Activated CD4-positive, alpha-beta memory T cell treated with anti-CD3 and anti-CD28 coated beads, Interleukin-2, amount 10 ng/mL, durations not matched to agents 7 days and 5 days (primary cell): ENCODE measurements around the gene PPP1R37. TPM values are rescaled to one million over a fixed set of nuclear protein-coding genes. Genes with fewer than 3 reads are reported as not detected.

Experiments
- CTCF ChIA-PET: fragments of 350-600 bp; sonication (Branson Sonifier 250); formaldehyde crosslinking; loops from one replicate; lab custom pipeline; 2021; ENCODE audit warnings: antibody characterized with exemption, inconsistent platforms; lab: Charles Lee
- POLR2A ChIA-PET: fragments of 350-600 bp; sonication (Branson Sonifier 250); formaldehyde crosslinking; loops from one replicate; lab custom pipeline; 2021; ENCODE audit warnings: antibody characterized with exemption; lab: Charles Lee
- DNase-seq: peaks from one replicate; pipeline ENCODE4 v3.0.0-alpha.2; 2020
- H3K27ac Mint-ChIP-seq: one replicate; pipeline ENCODE4 v1.8.0; 2021; ENCODE audit warnings: mild to moderate bottlenecking, mixed read lengths
- H3K27me3 Mint-ChIP-seq: one replicate; pipeline ENCODE4 v1.8.0; 2021; ENCODE audit warnings: mixed read lengths
- H3K36me3 Mint-ChIP-seq: one replicate; pipeline ENCODE4 v1.8.0; 2021; ENCODE audit warnings: low read depth, mixed read lengths
- H3K4me1 Mint-ChIP-seq: one replicate; pipeline ENCODE4 v1.8.0; 2021; ENCODE audit warnings: mixed read lengths
- H3K4me3 Mint-ChIP-seq: one replicate; pipeline ENCODE4 v1.8.0; 2021; ENCODE audit warnings: mild to moderate bottlenecking, mixed read lengths
- H3K9me3 Mint-ChIP-seq: one replicate; pipeline ENCODE4 v1.8.0; 2021; ENCODE audit warnings: mixed read lengths
- total RNA-seq, 2 experiments: library from RNA; stranded (reverse); gene quantifications; one replicate each; pipeline ENCODE4 v1.2.3, GENCODE V29; 2021

PPP1R37 gene
- total RNA-seq, 2 experiments from 2014 or later = 16.3 to 16.4 TPM

GRCh38 chr19:45150751-45151281 is 57.8 kb downstream of the PPP1R37 start:
- ChIA-PET POLR2A (interaction anchor here (0.5 to 2.5 kb wide), 2 partner anchors 14 to 20 kb away, joined by 3 to 6 read pairs; no protein-coding TSS in a partner anchor), CTCF (no interaction called here)
- peaks cover 24% of the 10 kb centered on the region for H3K27me3 Mint-ChIP-seq
- H3K36me3 Mint-ChIP-seq = peaks cover 4% of the 10 kb centered on the region
- H3K4me3 Mint-ChIP-seq = no peak overlapping the region
- DNase-seq = no peak
- peaks cover 29% of the 10 kb centered on the region for H3K4me1 Mint-ChIP-seq
- no peak overlapping the region for H3K27ac Mint-ChIP-seq
- H3K9me3 Mint-ChIP-seq = peaks cover 2% of the 10 kb centered on the region

- ChIA-PET POLR2A (interaction anchor here (0.5 to 3.3 kb wide), 4 partner anchors 13 to 27 kb away, joined by 3 to 20 read pairs (median 4); partner anchors contain the start of genes BLOC1S3 and TRAPPC6A), CTCF (no interaction called here)
- Mint-ChIP-seq H3K27ac (no peak overlapping the region), H3K27me3 (peaks cover 25% of the 10 kb centered on the region), H3K36me3 (peaks cover 4% of the 10 kb centered on the region), H3K4me3 (no peak overlapping the region), H3K4me1 (peaks cover 29% of the 10 kb centered on the region), H3K9me3 (peaks cover 2% of the 10 kb centered on the region)
- no peak for DNase-seq
Observed at GRCh38 chr19:45151320-45151719, 58.3 kb downstream of the PPP1R37 start.

DNA sequence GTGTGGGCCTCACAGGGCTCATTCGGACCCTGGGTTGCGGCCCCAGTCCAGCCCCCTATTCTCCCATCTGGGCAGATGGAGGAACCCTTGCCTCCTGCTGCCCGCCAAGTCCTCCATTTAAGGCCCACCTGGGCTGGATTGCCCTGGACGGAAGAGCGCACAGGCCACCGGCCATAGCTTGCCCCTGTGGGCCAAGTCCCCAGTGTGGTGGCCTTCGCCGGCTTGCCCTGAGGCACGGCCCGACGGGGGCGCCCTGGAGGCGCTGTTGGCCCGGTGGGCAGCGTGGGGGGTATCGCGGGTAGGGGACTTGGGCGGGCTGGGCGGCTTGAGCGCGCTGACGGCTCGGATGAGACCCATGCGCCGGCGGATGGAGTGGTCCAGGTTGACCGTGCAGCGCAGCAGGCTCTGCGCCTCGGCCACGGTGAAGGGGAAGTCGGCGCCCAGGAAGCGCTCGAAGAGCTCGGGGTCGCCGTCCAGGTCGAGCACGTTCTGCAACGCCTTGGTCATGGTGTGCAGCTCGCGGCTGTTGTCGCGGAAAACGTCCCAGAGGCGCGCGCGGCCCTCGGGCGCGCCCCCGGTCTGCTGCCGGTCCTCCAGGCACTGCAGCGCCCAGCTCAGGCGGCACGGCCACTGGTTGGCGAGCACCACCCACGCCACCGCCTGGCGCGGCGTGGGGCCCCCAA is 59.0 kb downstream of the PPP1R37 start:
- ChIA-PET CTCF (interaction anchor here (3.3 kb wide), 1 partner anchor 26 kb away, joined by 9 read pairs; the partner anchor contains the start of genes BLOC1S3 and TRAPPC6A), POLR2A (interaction anchor here (0.9 to 3.3 kb wide), 4 partner anchors 9 to 59 kb away, joined by 3 to 20 read pairs (median 3); partner anchors contain the start of genes BLOC1S3, PPP1R37 and TRAPPC6A)
- Mint-ChIP-seq H3K9me3 (peaks cover 2% of the 10 kb centered on the region), H3K4me1 (peaks cover 29% of the 10 kb centered on the region), H3K36me3 (peaks cover 4% of the 10 kb centered on the region), H3K27ac (no peak overlapping the region), H3K4me3 (no peak overlapping the region), H3K27me3 (peaks cover 26% of the 10 kb centered on the region)
- DNase-seq = no peak

- H3K36me3 Mint-ChIP-seq = peaks cover 4% of the 10 kb centered on the region
- H3K4me3 Mint-ChIP-seq = peak overlapping the region; percentile 49
- peaks cover 2% of the 10 kb centered on the region for H3K9me3 Mint-ChIP-seq
- DNase-seq = peak; percentile 66
- peaks cover 29% of the 10 kb centered on the region for H3K4me1 Mint-ChIP-seq
- POLR2A ChIA-PET = interaction anchor here (0.9 to 3.3 kb wide), 7 partner anchors 10 to 114 kb away, joined by 3 to 20 read pairs (median 4); partner anchors contain the start of genes BLOC1S3, CLASRP, PPP1R37 and TRAPPC6A
- CTCF ChIA-PET = interaction anchor here (0.6 to 3.3 kb wide), 4 partner anchors 15 to 185 kb away, joined by 3 to 9 read pairs (median 4); partner anchors contain the start of genes BLOC1S3 and TRAPPC6A
- peaks cover 30% of the 10 kb centered on the region for H3K27me3 Mint-ChIP-seq
- no peak overlapping the region for H3K27ac Mint-ChIP-seq
Observed at GRCh38 chr19:45152504-45153338, 59.7 kb downstream of the PPP1R37 start.

GRCh38 chr19:45153339-45154063 is 60.5 kb downstream of the PPP1R37 start:
- Mint-ChIP-seq H3K4me1 (peaks cover 29% of the 10 kb centered on the region), H3K27ac (no peak overlapping the region), H3K9me3 (peaks cover 2% of the 10 kb centered on the region), H3K36me3 (peaks cover 4% of the 10 kb centered on the region), H3K27me3 (peaks cover 33% of the 10 kb centered on the region), H3K4me3 (peak overlapping the region; percentile 49)
- CTCF ChIA-PET = interaction anchor here (0.6 to 3.3 kb wide), 5 partner anchors 11 to 184 kb away, joined by 3 to 9 read pairs (median 4); partner anchors contain the start of genes BLOC1S3 and TRAPPC6A
- POLR2A ChIA-PET = interaction anchor here (0.9 to 3.3 kb wide), 6 partner anchors 11 to 115 kb away, joined by 3 to 20 read pairs (median 4); partner anchors contain the start of genes BLOC1S3, CLASRP and TRAPPC6A
- DNase-seq = peak; percentile 40

DNA sequence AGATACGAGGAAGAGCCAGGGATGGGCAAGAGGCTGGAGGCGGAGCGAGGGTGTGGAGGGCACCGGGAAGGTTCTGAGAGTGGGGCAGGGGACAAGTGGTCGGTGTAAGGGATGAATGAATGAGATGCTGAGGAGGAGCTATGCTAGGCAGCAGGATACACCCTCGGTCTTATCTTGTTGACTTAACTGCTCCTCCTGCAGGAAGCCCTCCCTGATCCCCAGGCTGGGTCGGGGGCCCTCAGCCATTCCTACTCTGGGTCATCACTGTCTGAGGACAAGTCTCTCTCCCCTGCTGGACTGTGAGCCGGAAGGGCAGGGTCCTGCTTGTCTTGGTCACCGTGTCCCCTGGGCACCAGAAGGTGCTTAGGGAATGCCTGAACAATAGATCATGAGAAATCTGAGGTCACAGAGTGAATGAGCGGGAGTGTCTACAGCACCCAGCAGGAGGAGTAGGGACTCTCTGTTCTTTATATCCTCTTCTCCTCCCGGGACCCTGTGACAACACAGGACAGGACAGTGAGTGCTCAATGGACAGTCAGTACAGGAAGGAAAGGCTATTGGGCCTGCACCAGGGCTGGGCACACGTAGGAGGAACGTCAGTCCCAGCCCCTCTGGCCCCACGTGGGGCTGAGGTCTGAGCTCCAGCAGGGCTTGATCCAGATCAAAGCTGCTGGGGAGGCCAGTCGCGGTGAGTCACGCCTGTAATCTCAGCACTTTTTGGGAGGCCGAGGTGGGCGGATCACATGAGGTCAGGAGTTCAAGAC is 61.3 kb downstream of the PPP1R37 start:
- H3K27me3 Mint-ChIP-seq = peaks cover 33% of the 10 kb centered on the region
- peaks cover 4% of the 10 kb centered on the region for H3K36me3 Mint-ChIP-seq
- no peak overlapping the region for H3K27ac Mint-ChIP-seq
- H3K4me1 Mint-ChIP-seq = peaks cover 28% of the 10 kb centered on the region
- DNase-seq = no peak
- peaks cover 2% of the 10 kb centered on the region for H3K9me3 Mint-ChIP-seq
- POLR2A ChIA-PET = interaction anchor here (0.5 to 3.3 kb wide), 4 partner anchors 16 to 222 kb away, joined by 3 to 20 read pairs (median 6); partner anchors contain the start of genes BLOC1S3 and TRAPPC6A
- CTCF ChIA-PET = interaction anchor here (1.0 to 3.3 kb wide), 4 partner anchors 10 to 62 kb away, joined by 3 to 9 read pairs (median 4); partner anchors contain the start of genes BLOC1S3 and TRAPPC6A
- H3K4me3 Mint-ChIP-seq = no peak overlapping the region

DNA sequence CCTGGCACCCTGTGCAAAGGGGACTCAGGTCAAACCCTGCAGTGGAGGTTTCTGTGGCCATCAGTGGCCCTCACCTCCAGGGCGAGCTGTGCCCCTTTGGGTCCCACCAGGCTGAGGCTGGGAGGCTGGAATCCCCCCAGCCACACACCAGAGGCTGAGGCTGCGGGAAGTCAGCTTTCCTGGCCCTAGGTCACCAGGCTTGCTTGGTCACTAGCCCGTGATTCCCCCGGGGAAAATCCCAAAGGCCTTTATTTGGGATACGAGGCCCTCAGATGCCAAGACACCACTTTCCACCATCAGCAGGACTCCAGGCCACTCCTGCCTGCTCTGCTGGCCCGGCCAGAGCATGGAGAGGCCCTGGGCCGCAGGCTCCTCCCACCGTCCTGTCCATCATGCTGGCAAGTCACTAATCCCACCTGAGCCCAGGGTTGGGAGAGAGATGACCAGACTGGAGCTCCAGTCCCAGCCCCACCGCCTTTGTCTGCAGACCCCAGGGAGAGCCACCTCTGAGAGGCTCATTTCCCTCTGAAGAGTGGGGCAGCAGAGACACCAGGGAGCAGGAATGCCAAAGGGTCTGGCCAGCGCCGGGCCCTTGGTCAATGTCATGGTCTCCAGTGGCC is 63.1 kb downstream of the PPP1R37 start:
- H3K27me3 Mint-ChIP-seq = peaks cover 34% of the 10 kb centered on the region
- H3K4me3 Mint-ChIP-seq = no peak overlapping the region
- peaks cover 24% of the 10 kb centered on the region for H3K4me1 Mint-ChIP-seq
- ChIA-PET CTCF (no interaction called here), POLR2A (no interaction called here)
- DNase-seq = no peak
- H3K9me3 Mint-ChIP-seq = peaks cover 2% of the 10 kb centered on the region
- H3K36me3 Mint-ChIP-seq = peaks cover 4% of the 10 kb centered on the region
- no peak overlapping the region for H3K27ac Mint-ChIP-seq

- CTCF ChIA-PET = no interaction called here
- Mint-ChIP-seq H3K4me3 (no peak overlapping the region), H3K27me3 (peaks cover 31% of the 10 kb centered on the region), H3K36me3 (peaks cover 4% of the 10 kb centered on the region), H3K4me1 (peaks cover 19% of the 10 kb centered on the region), H3K9me3 (peaks cover 2% of the 10 kb centered on the region), H3K27ac (no peak overlapping the region)
- POLR2A ChIA-PET = no interaction called here
- DNase-seq = no peak
Observed at GRCh38 chr19:45156751-45157150, 63.8 kb downstream of the PPP1R37 start.

GRCh38 chr19:45158503-45159209 is 65.7 kb downstream of the PPP1R37 start:
- Mint-ChIP-seq H3K4me3 (no peak overlapping the region), H3K27ac (no peak overlapping the region), H3K36me3 (no peaks in the 10 kb centered on the region), H3K4me1 (peaks cover 12% of the 10 kb centered on the region), H3K27me3 (peaks cover 24% of the 10 kb centered on the region), H3K9me3 (no peaks in the 10 kb centered on the region)
- CTCF ChIA-PET = no interaction called here
- DNase-seq = no peak
- POLR2A ChIA-PET = interaction anchor here (1.2 kb wide), 1 partner anchor 11 kb away, joined by 4 read pairs; no protein-coding TSS in a partner anchor

GRCh38 chr19:45159210-45159970 is 66.4 kb downstream of the PPP1R37 start:
- Mint-ChIP-seq H3K36me3 (no peaks in the 10 kb centered on the region), H3K4me3 (no peak overlapping the region), H3K27me3 (peaks cover 17% of the 10 kb centered on the region), H3K27ac (no peak overlapping the region), H3K4me1 (peaks cover 12% of the 10 kb centered on the region), H3K9me3 (no peaks in the 10 kb centered on the region)
- DNase-seq = no peak
- ChIA-PET POLR2A (interaction anchor here (0.9 to 1.2 kb wide), 2 partner anchors 10 to 12 kb away, joined by 3 to 4 read pairs; no protein-coding TSS in a partner anchor), CTCF (no interaction called here)
